ENCODE results near the gene RUNX3. TPM values are rescaled to one million over a fixed set of nuclear protein-coding genes. Genes with fewer than 3 reads are reported as not detected.
A peak's percentile ranks its signal among the peaks of the same experiment; 100 is the strongest.

RUNX3 gene
- polyA plus RNA-seq, 5 donors, result 0.83 to 1.9 (median 1.5) TPM

- DNase-seq, result no peak
Measured at GRCh38 chr1:24929398-24930259, 447 bp downstream of the RUNX3 start.

- peak in 1 of 2 donors; percentile 26 for DNase-seq
Measured at GRCh38 chr1:24928689-24929397, 1.2 kb downstream of the RUNX3 start.

- DNase-seq, result peak; percentile 45 to 53
Measured at GRCh38 chr1:24927988-24928688, 1.9 kb downstream of the RUNX3 start.

DNA sequence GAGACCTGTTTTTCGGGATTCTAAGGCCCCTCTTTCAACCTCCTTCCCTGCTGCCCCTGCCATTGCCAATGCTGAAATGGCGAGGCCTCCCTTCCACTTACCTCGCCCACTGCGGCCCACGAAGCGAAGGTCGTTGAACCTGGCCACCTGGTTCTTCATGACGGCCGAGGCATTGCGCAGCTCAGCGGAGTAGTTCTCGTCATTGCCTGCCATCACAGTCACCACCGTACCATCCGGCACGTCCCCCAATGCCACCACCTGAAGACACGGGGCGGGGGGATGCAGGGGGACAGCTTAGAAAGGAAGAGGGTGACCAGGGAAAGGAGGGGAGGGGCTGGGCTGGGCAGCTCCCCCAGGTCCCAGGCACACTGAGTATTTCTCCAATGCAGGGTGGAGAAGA lies 2.6 kb downstream of the RUNX3 start:
- no peak for DNase-seq

GRCh38 chr1:24926563-24927249 lies 3.4 kb downstream of the RUNX3 start:
- no peak for DNase-seq

- no peak for DNase-seq
Measured at GRCh38 chr1:24925963-24926362, 4.1 kb downstream of the RUNX3 start.

DNA sequence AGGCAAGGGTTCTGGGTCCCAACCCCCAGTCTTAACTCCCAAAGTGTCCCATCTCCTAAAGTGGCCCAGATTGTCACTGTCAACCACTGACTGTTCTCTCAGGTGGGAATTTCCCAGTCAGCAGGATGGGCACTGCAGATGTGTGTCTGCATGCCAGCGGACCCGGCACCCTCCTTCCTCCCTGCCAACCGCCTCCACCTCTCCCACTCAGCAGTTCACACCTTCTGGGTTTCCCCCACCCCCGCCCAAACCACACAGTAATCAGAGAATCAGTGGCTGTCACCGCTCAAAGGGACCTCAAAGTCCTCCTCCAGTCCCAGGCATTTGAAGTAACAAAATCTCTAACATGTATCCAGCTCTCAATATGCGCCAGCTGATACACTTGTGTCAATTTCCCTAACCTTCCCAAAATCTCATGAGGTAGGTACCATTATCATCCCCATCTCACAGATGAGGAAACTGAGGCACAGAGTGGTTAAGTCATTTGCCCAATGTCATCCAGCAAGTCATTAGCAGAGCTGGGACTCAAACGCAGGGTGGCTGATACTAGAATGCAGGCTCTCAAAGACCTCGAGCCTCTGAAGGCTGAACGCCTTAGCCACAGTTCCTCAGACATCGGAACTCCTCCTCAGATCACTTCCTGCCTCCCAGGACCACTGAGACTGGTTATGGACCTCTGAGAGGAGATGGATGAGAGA lies 4.8 kb downstream of the RUNX3 start:
- DNase-seq, result no peak

- DNase-seq, result no peak
Measured at GRCh38 chr1:24923485-24924113, 6.5 kb downstream of the RUNX3 start.

DNA sequence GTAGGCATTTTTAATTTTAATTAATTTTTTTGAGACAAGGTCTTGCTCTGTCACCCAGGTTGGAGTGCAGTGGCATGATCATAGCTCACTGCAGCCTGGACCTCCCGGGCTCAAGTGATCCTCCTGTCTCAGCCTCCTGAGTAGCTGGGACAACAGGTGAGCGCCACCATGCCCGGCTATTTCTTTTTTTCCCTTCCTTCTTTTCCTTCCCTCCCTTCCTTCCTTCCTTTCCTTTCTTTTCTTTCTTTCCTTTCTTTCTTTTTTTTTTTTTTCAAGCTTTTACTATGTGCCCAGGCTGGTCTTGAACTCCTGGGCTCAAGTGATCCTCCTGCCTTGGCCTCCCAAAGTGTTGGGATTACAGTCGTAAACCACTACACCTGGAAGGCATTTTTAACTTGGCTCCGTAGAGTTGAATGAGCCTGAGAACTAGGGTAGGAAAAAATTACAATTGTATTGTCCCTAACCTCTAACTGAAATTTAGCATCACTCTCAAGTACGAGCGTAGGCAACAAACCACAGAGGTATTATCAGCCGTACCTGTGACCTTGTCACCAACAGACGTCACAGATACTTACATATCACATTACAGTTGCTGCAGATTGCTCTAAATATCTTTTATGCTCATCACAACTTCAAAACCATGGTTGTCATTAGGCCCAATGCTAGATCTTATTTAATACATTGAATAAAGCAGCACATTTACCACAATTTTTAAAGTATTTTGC lies 8.0 kb downstream of the RUNX3 start:
- no peak for DNase-seq

DNA sequence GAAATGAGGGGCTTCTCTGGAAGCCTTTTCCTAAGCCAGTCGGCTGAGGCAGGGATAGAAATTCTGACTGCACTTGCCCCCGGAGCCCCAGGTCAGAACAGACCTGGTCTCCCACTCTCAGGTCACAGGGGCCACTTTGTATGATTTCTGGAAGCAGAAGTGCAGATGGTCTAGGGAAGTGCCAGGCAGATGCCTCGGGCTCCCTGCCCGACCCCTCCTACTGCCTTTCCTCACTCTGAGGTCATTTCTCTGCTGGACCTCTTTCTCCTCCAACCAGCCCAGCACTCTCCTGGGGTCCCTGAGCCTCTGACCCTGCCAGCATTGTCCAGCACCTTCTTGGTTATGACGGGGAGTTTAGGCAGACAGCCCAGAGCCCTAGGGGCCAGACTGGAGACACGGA lies 8.7 kb downstream of the RUNX3 start:
- no peak for DNase-seq

GRCh38 chr1:24920533-24920925 lies 9.5 kb downstream of the RUNX3 start:
- no peak for DNase-seq

- DNase-seq, result peak in 1 of 2 donors; percentile 28
Measured at GRCh38 chr1:24919791-24920532, 10.1 kb downstream of the RUNX3 start.

GRCh38 chr1:24918995-24919605 lies 11.0 kb downstream of the RUNX3 start:
- DNase-seq, result no peak

GRCh38 chr1:24918370-24918769 lies 11.7 kb downstream of the RUNX3 start:
- DNase-seq, result no peak

GRCh38 chr1:24917327-24918074 lies 12.6 kb downstream of the RUNX3 start:
- no peak for DNase-seq

GRCh38 chr1:24915816-24916602 lies 14.1 kb downstream of the RUNX3 start:
- no peak for DNase-seq

All from right lung (tissue), 5 donors.